Activated CD8-positive, alpha-beta memory T cell treated with anti-CD3 and anti-CD28 coated beads, Interleukin-2, amount 10 ng/mL, durations not matched to agents 7 days and 5 days (primary cell): ENCODE results near the gene PRPS2. TPM values are rescaled to one million over a fixed set of nuclear protein-coding genes. Genes with fewer than 3 reads are reported as not detected.
A peak's percentile ranks its signal among the peaks of the same experiment; 100 is the strongest.

Experiments used
- ATAC-seq: fragments of 150-1000 bp; cut with Tn5 transposase; one replicate; pipeline ENCODE4 v1.10.0; 2021; ENCODE audit warnings: moderate library complexity
- CTCF ChIA-PET: fragments of 350-600 bp; sonication (Branson Sonifier 250); formaldehyde crosslinking; loops from one replicate; lab custom pipeline; 2021; ENCODE audit warnings: antibody characterized with exemption; lab: Charles Lee
- DNase-seq: peaks from one replicate; pipeline ENCODE4 v3.0.0-alpha.2; 2020
- H3K27ac Mint-ChIP-seq: one replicate; pipeline ENCODE4 v1.8.0; 2021; ENCODE audit warnings: mild to moderate bottlenecking, mixed read lengths
- H3K27me3 Mint-ChIP-seq: one replicate; pipeline ENCODE4 v1.8.0; 2021; ENCODE audit warnings: mixed read lengths
- H3K36me3 Mint-ChIP-seq: one replicate; pipeline ENCODE4 v1.8.0; 2021; ENCODE audit warnings: mild to moderate bottlenecking, mixed read lengths
- H3K4me1 Mint-ChIP-seq: one replicate; pipeline ENCODE4 v1.8.0; 2021; ENCODE audit warnings: mixed read lengths
- H3K4me3 Mint-ChIP-seq: one replicate; pipeline ENCODE4 v1.8.0; 2021; ENCODE audit warnings: mild to moderate bottlenecking, moderate library complexity, mixed read lengths
- H3K9me3 Mint-ChIP-seq: one replicate; pipeline ENCODE4 v1.8.0; 2022; ENCODE audit warnings: low read depth, mixed read lengths
- total RNA-seq, 2 experiments: library from RNA; stranded (reverse); gene quantifications; one replicate each; pipeline ENCODE4 v1.2.3, GENCODE V29; 2021

The PRPS2 gene
- total RNA-seq = 10 to 100 TPM; 72.8 to 77.8 TPM

- CTCF ChIA-PET = interaction anchor here (0.6 to 3.9 kb wide), 6 partner anchors 10 to 155 kb away, joined by 3 to 33 read pairs (median 4); no protein-coding TSS in a partner anchor
- Mint-ChIP-seq H3K27ac (peak within 1 kb of the TSS; percentile 76), H3K4me3 (peak within 1 kb of the TSS; percentile 82), H3K36me3 (peaks cover 24% of the 10 kb centered on the region), H3K4me1 (peaks cover 35% of the 10 kb centered on the region), H3K27me3 (peaks cover 10% of the 10 kb centered on the region), H3K9me3 (no peaks in the 10 kb centered on the region)
- DNase-seq = peak; percentile 82
- peak; percentile 93 for ATAC-seq
Measured at GRCh38 chrX:12791257-12792228, at the start of gene PRPS2. Gene PRPS2, plus strand, starts transcription at chrX:12791412. Its CDS starts 86 bp downstream, at chrX:12791498.

GRCh38 chrX:12741416-12741815, 49.8 kb upstream of the PRPS2 start:
- Mint-ChIP-seq H3K4me1 (no peaks in the 10 kb centered on the region), H3K27ac (no peak overlapping the region), H3K36me3 (no peaks in the 10 kb centered on the region), H3K9me3 (no peaks in the 10 kb centered on the region), H3K4me3 (no peak overlapping the region), H3K27me3 (no peaks in the 10 kb centered on the region)
- ATAC-seq = no peak
- CTCF ChIA-PET = no interaction called here
- no peak for DNase-seq

- no peak overlapping the region for H3K4me3 Mint-ChIP-seq
- no peaks in the 10 kb centered on the region for H3K4me1 Mint-ChIP-seq
- ATAC-seq (no peak), DNase-seq (no peak)
- no peaks in the 10 kb centered on the region for H3K27me3 Mint-ChIP-seq
- H3K27ac Mint-ChIP-seq = no peak overlapping the region
- CTCF ChIA-PET = no interaction called here
- H3K9me3 Mint-ChIP-seq = no peaks in the 10 kb centered on the region
- no peaks in the 10 kb centered on the region for H3K36me3 Mint-ChIP-seq
Measured at GRCh38 chrX:12747433-12747832, 43.8 kb upstream of the PRPS2 start.

- DNase-seq = no peak
- Mint-ChIP-seq H3K27ac (no peak overlapping the region), H3K9me3 (no peaks in the 10 kb centered on the region), H3K4me3 (no peak overlapping the region), H3K27me3 (no peaks in the 10 kb centered on the region), H3K36me3 (no peaks in the 10 kb centered on the region), H3K4me1 (peaks cover 1% of the 10 kb centered on the region)
- ATAC-seq = no peak
- CTCF ChIA-PET = interaction anchor here (1.2 kb wide), 1 partner anchor 19 kb away, joined by 3 read pairs; no protein-coding TSS in a partner anchor
Measured at GRCh38 chrX:12751887-12752286, 39.3 kb upstream of the PRPS2 start.

GRCh38 chrX:12753366-12753765, 37.8 kb upstream of the PRPS2 start:
- H3K27ac Mint-ChIP-seq = no peak overlapping the region
- H3K9me3 Mint-ChIP-seq = no peaks in the 10 kb centered on the region
- no peaks in the 10 kb centered on the region for H3K36me3 Mint-ChIP-seq
- peaks cover 1% of the 10 kb centered on the region for H3K4me1 Mint-ChIP-seq
- peaks cover 5% of the 10 kb centered on the region for H3K27me3 Mint-ChIP-seq
- no peak for ATAC-seq
- no peak overlapping the region for H3K4me3 Mint-ChIP-seq
- DNase-seq = no peak
- CTCF ChIA-PET = no interaction called here

- Mint-ChIP-seq H3K9me3 (no peaks in the 10 kb centered on the region), H3K36me3 (no peaks in the 10 kb centered on the region), H3K27ac (no peak overlapping the region), H3K4me1 (peaks cover 1% of the 10 kb centered on the region), H3K4me3 (no peak overlapping the region), H3K27me3 (peaks cover 6% of the 10 kb centered on the region)
- ATAC-seq (no peak), DNase-seq (no peak)
- CTCF ChIA-PET = interaction anchor here (3.2 kb wide), 1 partner anchor 12 kb away, joined by 26 read pairs; no protein-coding TSS in a partner anchor
Measured at GRCh38 chrX:12758291-12758690, 32.9 kb upstream of the PRPS2 start.

- Mint-ChIP-seq H3K9me3 (no peaks in the 10 kb centered on the region), H3K36me3 (no peaks in the 10 kb centered on the region), H3K4me3 (no peak overlapping the region), H3K27ac (no peak overlapping the region), H3K4me1 (peaks cover 4% of the 10 kb centered on the region), H3K27me3 (peaks cover 27% of the 10 kb centered on the region)
- DNase-seq (no peak), ATAC-seq (no peak)
- CTCF ChIA-PET = no interaction called here
Measured at GRCh38 chrX:12767856-12768255, 23.4 kb upstream of the PRPS2 start.

- Mint-ChIP-seq H3K27me3 (peaks cover 28% of the 10 kb centered on the region), H3K36me3 (no peaks in the 10 kb centered on the region), H3K27ac (no peak overlapping the region), H3K4me1 (peaks cover 4% of the 10 kb centered on the region), H3K4me3 (no peak overlapping the region), H3K9me3 (no peaks in the 10 kb centered on the region)
- ATAC-seq (no peak), DNase-seq (no peak)
- CTCF ChIA-PET = interaction anchor here (0.6 kb wide), 1 partner anchor 9 kb away, joined by 3 read pairs; no protein-coding TSS in a partner anchor
Measured at GRCh38 chrX:12768491-12768890, 22.7 kb upstream of the PRPS2 start.

- CTCF ChIA-PET = interaction anchor here (0.7 to 4.4 kb wide), 9 partner anchors 10 to 140 kb away, joined by 3 to 33 read pairs (median 7); partner anchors contain the start of gene PRPS2
- no peaks in the 10 kb centered on the region for H3K9me3 Mint-ChIP-seq
- no peak for DNase-seq
- ATAC-seq = no peak
- H3K4me3 Mint-ChIP-seq = no peak overlapping the region
- H3K27me3 Mint-ChIP-seq = peaks cover 31% of the 10 kb centered on the region
- no peaks in the 10 kb centered on the region for H3K36me3 Mint-ChIP-seq
- H3K4me1 Mint-ChIP-seq = peaks cover 4% of the 10 kb centered on the region
- H3K27ac Mint-ChIP-seq = no peak overlapping the region
Measured at GRCh38 chrX:12770440-12770839, 20.8 kb upstream of the PRPS2 start.

GRCh38 chrX:12771445-12772069, 19.7 kb upstream of the PRPS2 start:
- Mint-ChIP-seq H3K36me3 (no peaks in the 10 kb centered on the region), H3K27me3 (peaks cover 31% of the 10 kb centered on the region), H3K27ac (no peak overlapping the region), H3K4me1 (peaks cover 4% of the 10 kb centered on the region), H3K9me3 (no peaks in the 10 kb centered on the region), H3K4me3 (no peak overlapping the region)
- CTCF ChIA-PET = interaction anchor here (0.6 to 4.4 kb wide), 25 partner anchors 9 to 984 kb away, joined by 3 to 33 read pairs (median 4); partner anchors contain the start of gene PRPS2
- DNase-seq = peak; percentile 79
- peak; percentile 100 for ATAC-seq

- Mint-ChIP-seq H3K4me3 (no peak overlapping the region), H3K27ac (no peak overlapping the region), H3K36me3 (no peaks in the 10 kb centered on the region), H3K9me3 (no peaks in the 10 kb centered on the region), H3K27me3 (peaks cover 5% of the 10 kb centered on the region), H3K4me1 (no peaks in the 10 kb centered on the region)
- ATAC-seq (no peak), DNase-seq (no peak)
- CTCF ChIA-PET = no interaction called here
Measured at GRCh38 chrX:12777670-12778069, 13.5 kb upstream of the PRPS2 start.

GRCh38 chrX:12779534-12779933, 11.7 kb upstream of the PRPS2 start:
- Mint-ChIP-seq H3K36me3 (no peaks in the 10 kb centered on the region), H3K27me3 (no peaks in the 10 kb centered on the region), H3K4me3 (no peak overlapping the region), H3K9me3 (no peaks in the 10 kb centered on the region), H3K4me1 (no peaks in the 10 kb centered on the region), H3K27ac (no peak overlapping the region)
- no peak for DNase-seq
- no peak for ATAC-seq
- CTCF ChIA-PET = interaction anchor here (2.8 kb wide), 1 partner anchor 8 kb away, joined by 16 read pairs; no protein-coding TSS in a partner anchor

- H3K4me1 Mint-ChIP-seq = peaks cover 22% of the 10 kb centered on the region
- H3K36me3 Mint-ChIP-seq = peaks cover 8% of the 10 kb centered on the region
- no peak overlapping the region for H3K4me3 Mint-ChIP-seq
- ATAC-seq (no peak), DNase-seq (no peak)
- peaks cover 10% of the 10 kb centered on the region for H3K27me3 Mint-ChIP-seq
- no peaks in the 10 kb centered on the region for H3K9me3 Mint-ChIP-seq
- H3K27ac Mint-ChIP-seq = no peak overlapping the region
- CTCF ChIA-PET = interaction anchor here (0.6 to 1.5 kb wide), 2 partner anchors 17 to 113 kb away, joined by 3 to 4 read pairs; no protein-coding TSS in a partner anchor
Measured at GRCh38 chrX:12788645-12789044, 2.6 kb upstream of the PRPS2 start.
